Suprapubic skin (tissue), 4 donors: ENCODE data around the gene ZNF213. TPM values are rescaled to one million over a fixed set of nuclear protein-coding genes. Genes with fewer than 3 reads are reported as not detected.

ENCODE experiments used
- DNase-seq, 2 donors: peaks; one replicate each; pipeline ENCODE4 v3.0.0-alpha.2; 2019; ENCODE audit warnings: low spot score in 2 of 2
- H3K27ac ChIP-seq: fragments of 200-600 bp; sonication (generic); one replicate; pipeline ENCODE4 v1.5.1; 2019
- H3K27me3 ChIP-seq: fragments of 200-600 bp; sonication (generic); one replicate; pipeline ENCODE4 v1.5.1; 2019
- H3K36me3 ChIP-seq: fragments of 200-600 bp; sonication (generic); one replicate; pipeline ENCODE4 v1.5.1; 2019
- H3K4me1 ChIP-seq: fragments of 200-600 bp; sonication (generic); one replicate; pipeline ENCODE4 v1.5.1; 2019
- H3K4me3 ChIP-seq: fragments of 200-600 bp; sonication (generic); one replicate; pipeline ENCODE4 v1.5.1; 2019; ENCODE audit warnings: mild to moderate bottlenecking
- H3K9me3 ChIP-seq: fragments of 200-600 bp; sonication (generic); one replicate; pipeline ENCODE4 v1.5.1; 2019
- CTCF ChIP-seq, 2 donors: fragments of 200-600 bp in 1 of 2; fragments of 450-650 bp in 1 of 2; sonication (generic) in 1 of 2; IDR thresholded peaks; one replicate each; pipeline ENCODE4 v1.5.1; 2016 to 2019; ENCODE audit warnings: antibody characterized with exemption in 2 of 2, mild to moderate bottlenecking in 1 of 2, moderate library complexity in 1 of 2
- EP300 ChIP-seq: sonication (generic); formaldehyde crosslinking; IDR thresholded peaks from one replicate; pipeline ENCODE4 v1.6.1; 2017; ENCODE audit warnings: antibody characterized with exemption
- POLR2A ChIP-seq, 2 donors: fragments of 450-650 bp; IDR thresholded peaks; one replicate each; pipeline ENCODE4 v1.6.1; 2017; ENCODE audit warnings: antibody characterized with exemption in 2 of 2, mild to moderate bottlenecking in 2 of 2, moderate library complexity in 2 of 2
- POLR2AphosphoS5 ChIP-seq, 3 donors: sonication (generic); formaldehyde crosslinking; IDR thresholded peaks; one replicate each; pipeline ENCODE4 v1.6.1; 2017; ENCODE audit warnings: antibody characterized with exemption in 3 of 3
- WGBS: methylation state at CpG from one replicate; pipeline ENCODE4 v1.1.5; 2018; 5-methylcytosine and 5-hydroxymethylcytosine counted together
- total RNA-seq, 4 donors: library from RNA; depleted of rRNA; stranded (reverse); fragments of >200 nt; gene quantifications; one replicate each; pipeline ENCODE4 v1.1.0, GENCODE V29; 2016

Gene ZNF213
- total RNA-seq, 4 donors from 2014 or later, result 14.0 to 18.0 (median 16.4) TPM

DNA sequence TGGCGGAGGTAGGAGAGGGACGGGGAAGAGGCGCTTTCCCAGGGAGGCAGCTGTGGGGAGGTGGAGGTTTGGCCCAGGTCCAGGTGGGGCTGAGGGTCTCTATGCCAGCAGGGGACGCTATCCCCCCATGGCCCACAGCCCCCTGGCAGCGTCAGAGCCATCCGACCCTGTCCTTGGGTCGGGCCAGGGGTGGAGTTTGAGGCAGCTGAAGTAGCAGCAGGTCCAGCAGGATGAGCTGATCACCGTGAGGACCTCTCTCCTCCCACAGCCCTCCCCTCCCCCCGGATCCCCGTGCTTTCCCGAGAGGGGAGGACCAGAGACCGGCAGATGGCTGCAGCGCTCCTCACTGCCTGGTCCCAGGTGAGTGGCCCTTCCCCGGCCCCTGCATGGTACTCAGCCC is 19.3 kb upstream of the ZNF213 start:
- peaks cover 27% of the 10 kb centered on the region for H3K4me1 ChIP-seq
- peaks cover 47% of the 10 kb centered on the region for H3K36me3 ChIP-seq
- TF ChIP-seq CTCF (IDR thresholded peaks at IDR 0.05), result no peak
- TF ChIP-seq EP300, result no peak
- TF ChIP-seq POLR2AphosphoS5 (IDR thresholded peaks at IDR 0.05), result no peak
- TF ChIP-seq POLR2A (IDR thresholded peaks at IDR 0.05), result no peak
- H3K27ac ChIP-seq, result no peak overlapping the region
- no peaks in the 10 kb centered on the region for H3K9me3 ChIP-seq
- 78% methylated on average over 10 of the region's 14 CpGs for WGBS
- H3K4me3 ChIP-seq, result no peak overlapping the region
- H3K27me3 ChIP-seq, result no peaks in the 10 kb centered on the region
- no peak for DNase-seq

DNA sequence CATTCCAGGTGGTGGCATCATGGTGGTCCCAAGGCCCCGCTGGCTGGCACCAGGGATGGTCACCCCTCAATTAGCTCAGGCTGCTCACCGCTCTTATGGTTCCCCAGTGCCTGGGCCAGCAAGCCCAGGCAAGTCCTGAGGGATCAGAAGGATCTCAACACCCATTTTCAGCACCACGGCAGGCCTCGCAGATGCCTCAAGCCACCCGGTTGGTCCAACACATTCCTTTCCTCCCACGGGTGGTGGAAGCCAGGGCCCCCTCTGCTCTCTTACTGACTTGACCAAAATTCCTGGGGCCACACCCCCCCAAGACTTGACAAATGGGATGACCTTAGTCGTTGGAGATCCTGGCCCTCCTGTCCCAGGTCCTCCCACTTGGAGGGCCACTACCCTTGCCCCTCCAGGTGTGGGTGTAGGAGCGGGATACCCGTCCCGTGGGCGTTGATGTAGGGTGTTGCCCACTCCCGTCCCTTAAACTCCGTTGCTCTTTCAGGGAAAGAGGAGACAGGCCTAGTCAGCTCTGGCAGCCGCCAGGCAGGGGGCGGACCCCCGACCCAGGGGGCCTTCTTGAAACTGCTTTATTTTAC is 16.5 kb upstream of the ZNF213 start:
- no peaks in the 10 kb centered on the region for H3K27me3 ChIP-seq
- H3K4me3 ChIP-seq, result no peak overlapping the region
- no peaks in the 10 kb centered on the region for H3K9me3 ChIP-seq
- peaks cover 13% of the 10 kb centered on the region for H3K4me1 ChIP-seq
- peaks cover 51% of the 10 kb centered on the region for H3K36me3 ChIP-seq
- no peak for DNase-seq
- no peak overlapping the region for H3K27ac ChIP-seq
- 87% methylated on average over 14 of the region's 16 CpGs for WGBS
- TF ChIP-seq CTCF (IDR thresholded peaks at IDR 0.05), result no peak

DNA sequence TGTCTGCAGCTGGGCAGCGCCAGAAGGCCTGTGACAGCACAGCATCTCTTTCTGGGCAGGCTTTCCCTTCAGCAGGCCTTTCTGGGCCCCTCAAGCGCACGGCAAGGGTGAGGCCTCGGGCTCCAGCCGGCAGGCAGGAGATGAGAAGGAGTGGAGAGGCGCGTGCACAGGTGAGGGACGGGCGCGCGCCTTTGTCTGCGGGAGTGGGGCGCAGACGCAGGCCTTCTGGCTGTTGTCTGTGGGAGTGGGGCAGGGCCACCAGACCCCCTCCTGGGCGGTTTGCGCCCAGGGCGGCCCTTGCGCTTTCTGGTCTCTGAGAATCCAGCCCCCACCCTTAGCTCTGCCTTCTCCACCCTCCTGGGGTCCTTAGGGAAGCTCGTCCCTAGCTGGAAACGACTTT is 16.0 kb upstream of the ZNF213 start:
- no peak overlapping the region for H3K4me3 ChIP-seq
- DNase-seq, result no peak
- peaks cover 13% of the 10 kb centered on the region for H3K4me1 ChIP-seq
- TF ChIP-seq CTCF (IDR thresholded peaks at IDR 0.05) (no peak), EP300 (no peak), POLR2A (IDR thresholded peaks at IDR 0.05) (no peak), POLR2AphosphoS5 (IDR thresholded peaks at IDR 0.05) (no peak)
- no peaks in the 10 kb centered on the region for H3K9me3 ChIP-seq
- no peaks in the 10 kb centered on the region for H3K27me3 ChIP-seq
- H3K27ac ChIP-seq, result no peak overlapping the region
- WGBS, result 96% methylated on average over 7 of the region's 20 CpGs
- H3K36me3 ChIP-seq, result peaks cover 51% of the 10 kb centered on the region

DNA sequence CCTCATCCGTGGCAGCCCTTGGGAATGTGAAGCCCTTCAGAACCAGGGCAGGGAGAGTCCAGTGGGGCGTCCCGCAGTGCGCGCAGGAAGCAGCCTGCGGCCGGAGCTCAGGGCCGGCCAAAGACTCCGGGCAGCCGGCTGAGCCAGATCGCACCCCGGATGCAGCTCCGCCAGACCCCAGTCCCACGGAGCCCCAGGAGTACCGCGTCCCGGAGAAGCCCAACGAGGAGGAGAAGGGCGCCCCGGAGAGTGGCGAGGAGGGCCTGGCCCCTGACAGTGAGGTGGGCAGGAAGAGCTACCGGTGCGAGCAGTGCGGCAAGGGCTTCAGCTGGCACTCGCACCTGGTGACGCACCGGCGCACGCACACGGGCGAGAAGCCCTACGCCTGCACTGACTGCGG is 15.5 kb upstream of the ZNF213 start:
- no peaks in the 10 kb centered on the region for H3K27me3 ChIP-seq
- H3K36me3 ChIP-seq, result peaks cover 51% of the 10 kb centered on the region
- 91% methylated on average over 16 of the region's 33 CpGs for WGBS
- H3K27ac ChIP-seq, result no peak overlapping the region
- peaks cover 9% of the 10 kb centered on the region for H3K4me1 ChIP-seq
- H3K9me3 ChIP-seq, result no peaks in the 10 kb centered on the region
- DNase-seq, result no peak
- H3K4me3 ChIP-seq, result no peak overlapping the region
- TF ChIP-seq CTCF (IDR thresholded peaks at IDR 0.05), result no peak
- no peak for TF ChIP-seq EP300
- no peak for TF ChIP-seq POLR2AphosphoS5 (IDR thresholded peaks at IDR 0.05)
- no peak for TF ChIP-seq POLR2A (IDR thresholded peaks at IDR 0.05)

DNA sequence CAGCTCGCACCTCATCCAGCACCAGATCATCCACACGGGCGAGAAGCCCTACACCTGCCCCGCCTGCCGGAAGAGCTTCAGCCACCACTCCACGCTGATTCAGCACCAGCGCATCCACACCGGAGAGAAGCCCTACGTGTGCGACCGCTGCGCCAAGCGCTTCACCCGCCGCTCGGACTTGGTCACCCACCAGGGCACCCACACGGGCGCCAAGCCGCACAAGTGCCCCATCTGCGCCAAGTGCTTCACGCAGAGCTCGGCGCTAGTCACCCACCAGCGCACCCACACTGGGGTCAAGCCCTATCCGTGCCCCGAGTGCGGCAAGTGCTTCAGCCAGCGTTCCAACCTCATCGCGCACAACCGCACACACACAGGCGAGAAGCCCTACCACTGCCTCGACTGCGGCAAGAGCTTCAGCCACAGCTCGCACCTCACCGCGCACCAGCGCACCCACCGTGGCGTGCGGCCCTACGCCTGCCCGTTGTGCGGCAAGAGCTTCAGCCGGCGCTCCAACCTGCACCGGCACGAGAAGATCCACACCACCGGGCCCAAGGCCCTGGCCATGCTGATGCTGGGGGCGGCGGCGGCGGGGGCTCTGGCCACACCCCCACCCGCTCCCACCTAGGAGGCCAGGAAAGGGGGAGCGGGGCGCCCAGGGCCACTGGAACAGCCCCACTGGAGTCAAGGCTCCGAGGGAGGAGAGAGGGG is 15.0 kb upstream of the ZNF213 start:
- H3K9me3 ChIP-seq, result no peaks in the 10 kb centered on the region
- DNase-seq, result no peak
- H3K36me3 ChIP-seq, result peaks cover 51% of the 10 kb centered on the region
- peaks cover 9% of the 10 kb centered on the region for H3K4me1 ChIP-seq
- H3K4me3 ChIP-seq, result no peak overlapping the region
- H3K27ac ChIP-seq, result no peak overlapping the region
- WGBS, result 92% methylated on average over 41 of the region's 57 CpGs
- TF ChIP-seq CTCF (IDR thresholded peaks at IDR 0.05) (no peak), POLR2AphosphoS5 (IDR thresholded peaks at IDR 0.05) (no peak), POLR2A (IDR thresholded peaks at IDR 0.05) (no peak), EP300 (no peak)
- no peaks in the 10 kb centered on the region for H3K27me3 ChIP-seq
